HepG2 (cell line): ENCODE results near the gene CRTC2. TPM values are rescaled to one million over a fixed set of nuclear protein-coding genes. Genes with fewer than 3 reads are reported as not detected.

Experiments
- KDM6A ChIP-seq: IDR thresholded peaks from 2 replicates; pipeline ENCODE4 v1.6.1; 2016; ENCODE audit warnings: low read depth
- ZIK1 ChIP-seq: sonication (generic); formaldehyde crosslinking; IDR thresholded peaks from 2 replicates; pipeline ENCODE4 v1.5.0; 2020; ENCODE audit warnings: mild to moderate bottlenecking, low read depth, missing genetic modification reagents, borderline replicate concordance
- ZNF841 ChIP-seq: sonication (generic); formaldehyde crosslinking; IDR thresholded peaks from 2 replicates; pipeline ENCODE4 v1.8.1; 2023; ENCODE audit warnings: missing genetic modification reagents, borderline replicate concordance
- ZZZ3 ChIP-seq: sonication (generic); formaldehyde crosslinking; IDR thresholded peaks from 2 replicates; pipeline ENCODE4 v1.4.0; 2020; ENCODE audit warnings: missing genetic modification reagents, mild to moderate bottlenecking, borderline replicate concordance
- polyA plus RNA-seq, 8 experiments: library from polyadenylated mRNA; depleted of rRNA in 3 of 8; stranded (reverse) in 7 of 8; unstranded in 1 of 8; fragments of >200 nt; fragmentation: Illumina TruSeq in 4 of 8; extraction: Trizol in 4 of 8; gene quantifications; 2 replicates each; pipeline versions ENCODE4 v1.2.1 to v1.2.3, GENCODE V29; 2011 to 2016; ENCODE audit warnings: low read depth in 4 of 8, missing spikeins in 1 of 8, mixed read lengths in 1 of 8; ENCODE audit not compliant: insufficient read depth in 1 of 8
- total RNA-seq, 5 experiments: library from RNA; depleted of rRNA; stranded (reverse); fragments of >200 nt; fragmentation: Illumina TruSeq; extraction: Trizol; gene quantifications; 2 replicates each; pipeline ENCODE4 v1.2.3, GENCODE V29; 2016; ENCODE audit warnings: low read depth in 1 of 5
- TF ChIP-seq, protein P1 (sequence below), 2 experiments: IDR thresholded peaks; 2 replicates each; pipeline ENCODE4 v1.6.1; 2011 to 2012; ENCODE audit warnings: low read length in 2 of 2, borderline replicate concordance in 1 of 2, low read depth in 1 of 2, mild to moderate bottlenecking in 1 of 2, moderate library complexity in 1 of 2
- TF ChIP-seq, protein P2 (sequence below): IDR thresholded peaks from 2 replicates; pipeline ENCODE4 v1.6.1; 2016; ENCODE audit warnings: mild to moderate bottlenecking
- TF ChIP-seq, protein P3 (sequence below): sonication (generic); formaldehyde crosslinking; IDR thresholded peaks from 2 replicates; pipeline ENCODE4 v1.4.0; 2020; ENCODE audit warnings: missing genetic modification reagents
- TF ChIP-seq, protein P4 (sequence below): sonication (generic); formaldehyde crosslinking; conservative IDR thresholded peaks from 2 replicates; pipeline ENCODE4 v1.4.0; 2020; ENCODE audit warnings: missing genetic modification reagents
- TF ChIP-seq, protein P5 (sequence below): sonication (generic); formaldehyde crosslinking; IDR thresholded peaks from 2 replicates; pipeline ENCODE4 v1.9.0; 2021; ENCODE audit warnings: missing genetic modification reagents, mild to moderate bottlenecking, borderline replicate concordance

CRTC2 gene
- total and polyA plus RNA-seq, 2 of the 13 experiments (the other 11 are each of a cell fraction or from before 2014, with no cell fraction given): 6.1 to 26.7 TPM

DNA sequence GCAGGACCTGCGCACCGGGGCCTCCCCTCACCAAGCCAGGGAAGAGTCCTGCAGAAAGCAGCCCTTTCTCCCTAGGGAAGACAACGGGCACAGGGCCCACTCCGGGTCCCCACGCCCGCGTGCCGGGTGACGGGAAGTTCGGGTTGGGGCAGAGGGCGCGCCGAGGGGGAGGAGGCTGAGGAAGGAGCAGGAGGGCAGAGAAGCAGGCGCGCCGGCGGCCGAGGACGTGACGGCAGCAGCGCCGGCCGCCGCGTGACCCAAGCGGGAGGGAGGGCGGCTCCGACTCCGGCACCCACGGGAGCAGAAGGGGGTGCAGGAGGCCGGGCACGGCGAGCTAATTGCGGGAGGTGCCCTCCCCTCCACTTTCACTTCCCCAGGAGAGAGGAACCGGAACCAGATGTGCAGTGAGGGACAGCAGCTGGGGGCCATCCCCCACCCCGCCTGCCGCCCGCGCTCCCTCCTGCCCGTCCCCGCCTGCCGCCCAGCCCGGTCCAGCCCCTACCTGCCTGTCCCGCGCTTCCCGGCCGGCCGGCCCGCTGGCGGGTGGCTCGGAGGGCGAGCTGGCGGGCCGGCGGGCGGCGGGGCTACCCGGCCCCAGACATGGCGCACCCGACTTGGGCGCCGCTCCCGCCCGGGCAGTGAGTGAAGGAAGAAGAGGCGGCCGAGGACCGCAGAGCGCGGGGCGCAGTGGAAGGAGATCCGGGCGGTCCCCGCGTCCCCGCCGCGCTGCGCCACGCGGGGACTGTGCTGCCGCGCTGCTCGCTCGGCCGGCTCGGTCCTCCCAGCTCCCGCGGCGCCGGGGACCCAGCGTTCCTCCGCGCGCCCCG, 12.4 kb downstream of the CRTC2 start (continued):
- TF ChIP-seq, protein P1, sequence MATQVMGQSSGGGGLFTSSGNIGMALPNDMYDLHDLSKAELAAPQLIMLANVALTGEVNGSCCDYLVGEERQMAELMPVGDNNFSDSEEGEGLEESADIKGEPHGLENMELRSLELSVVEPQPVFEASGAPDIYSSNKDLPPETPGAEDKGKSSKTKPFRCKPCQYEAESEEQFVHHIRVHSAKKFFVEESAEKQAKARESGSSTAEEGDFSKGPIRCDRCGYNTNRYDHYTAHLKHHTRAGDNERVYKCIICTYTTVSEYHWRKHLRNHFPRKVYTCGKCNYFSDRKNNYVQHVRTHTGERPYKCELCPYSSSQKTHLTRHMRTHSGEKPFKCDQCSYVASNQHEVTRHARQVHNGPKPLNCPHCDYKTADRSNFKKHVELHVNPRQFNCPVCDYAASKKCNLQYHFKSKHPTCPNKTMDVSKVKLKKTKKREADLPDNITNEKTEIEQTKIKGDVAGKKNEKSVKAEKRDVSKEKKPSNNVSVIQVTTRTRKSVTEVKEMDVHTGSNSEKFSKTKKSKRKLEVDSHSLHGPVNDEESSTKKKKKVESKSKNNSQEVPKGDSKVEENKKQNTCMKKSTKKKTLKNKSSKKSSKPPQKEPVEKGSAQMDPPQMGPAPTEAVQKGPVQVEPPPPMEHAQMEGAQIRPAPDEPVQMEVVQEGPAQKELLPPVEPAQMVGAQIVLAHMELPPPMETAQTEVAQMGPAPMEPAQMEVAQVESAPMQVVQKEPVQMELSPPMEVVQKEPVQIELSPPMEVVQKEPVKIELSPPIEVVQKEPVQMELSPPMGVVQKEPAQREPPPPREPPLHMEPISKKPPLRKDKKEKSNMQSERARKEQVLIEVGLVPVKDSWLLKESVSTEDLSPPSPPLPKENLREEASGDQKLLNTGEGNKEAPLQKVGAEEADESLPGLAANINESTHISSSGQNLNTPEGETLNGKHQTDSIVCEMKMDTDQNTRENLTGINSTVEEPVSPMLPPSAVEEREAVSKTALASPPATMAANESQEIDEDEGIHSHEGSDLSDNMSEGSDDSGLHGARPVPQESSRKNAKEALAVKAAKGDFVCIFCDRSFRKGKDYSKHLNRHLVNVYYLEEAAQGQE (IDR thresholded peaks at IDR 0.05; ENCODE audit: borderline replicate concordance in 1 of 2, low read depth in 1 of 2, low read length in 2 of 2): no peak
- no peak for TF ChIP-seq ZIK1 (CRISPR knock-in tag)
- TF ChIP-seq, protein P2, sequence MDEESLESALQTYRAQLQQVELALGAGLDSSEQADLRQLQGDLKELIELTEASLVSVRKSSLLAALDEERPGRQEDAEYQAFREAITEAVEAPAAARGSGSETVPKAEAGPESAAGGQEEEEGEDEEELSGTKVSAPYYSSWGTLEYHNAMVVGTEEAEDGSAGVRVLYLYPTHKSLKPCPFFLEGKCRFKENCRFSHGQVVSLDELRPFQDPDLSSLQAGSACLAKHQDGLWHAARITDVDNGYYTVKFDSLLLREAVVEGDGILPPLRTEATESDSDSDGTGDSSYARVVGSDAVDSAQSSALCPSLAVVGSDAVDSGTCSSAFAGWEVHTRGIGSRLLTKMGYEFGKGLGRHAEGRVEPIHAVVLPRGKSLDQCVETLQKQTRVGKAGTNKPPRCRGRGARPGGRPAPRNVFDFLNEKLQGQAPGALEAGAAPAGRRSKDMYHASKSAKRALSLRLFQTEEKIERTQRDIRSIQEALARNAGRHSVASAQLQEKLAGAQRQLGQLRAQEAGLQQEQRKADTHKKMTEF: peak; percentile 26; the same call in 1 of the 2 replicates
- TF ChIP-seq KDM6A (CRISPR knock-in tag): no peak
- TF ChIP-seq ZZZ3 (CRISPR knock-in tag): no peak; the same call in 1 of the 2 replicates
- TF ChIP-seq, protein P3, sequence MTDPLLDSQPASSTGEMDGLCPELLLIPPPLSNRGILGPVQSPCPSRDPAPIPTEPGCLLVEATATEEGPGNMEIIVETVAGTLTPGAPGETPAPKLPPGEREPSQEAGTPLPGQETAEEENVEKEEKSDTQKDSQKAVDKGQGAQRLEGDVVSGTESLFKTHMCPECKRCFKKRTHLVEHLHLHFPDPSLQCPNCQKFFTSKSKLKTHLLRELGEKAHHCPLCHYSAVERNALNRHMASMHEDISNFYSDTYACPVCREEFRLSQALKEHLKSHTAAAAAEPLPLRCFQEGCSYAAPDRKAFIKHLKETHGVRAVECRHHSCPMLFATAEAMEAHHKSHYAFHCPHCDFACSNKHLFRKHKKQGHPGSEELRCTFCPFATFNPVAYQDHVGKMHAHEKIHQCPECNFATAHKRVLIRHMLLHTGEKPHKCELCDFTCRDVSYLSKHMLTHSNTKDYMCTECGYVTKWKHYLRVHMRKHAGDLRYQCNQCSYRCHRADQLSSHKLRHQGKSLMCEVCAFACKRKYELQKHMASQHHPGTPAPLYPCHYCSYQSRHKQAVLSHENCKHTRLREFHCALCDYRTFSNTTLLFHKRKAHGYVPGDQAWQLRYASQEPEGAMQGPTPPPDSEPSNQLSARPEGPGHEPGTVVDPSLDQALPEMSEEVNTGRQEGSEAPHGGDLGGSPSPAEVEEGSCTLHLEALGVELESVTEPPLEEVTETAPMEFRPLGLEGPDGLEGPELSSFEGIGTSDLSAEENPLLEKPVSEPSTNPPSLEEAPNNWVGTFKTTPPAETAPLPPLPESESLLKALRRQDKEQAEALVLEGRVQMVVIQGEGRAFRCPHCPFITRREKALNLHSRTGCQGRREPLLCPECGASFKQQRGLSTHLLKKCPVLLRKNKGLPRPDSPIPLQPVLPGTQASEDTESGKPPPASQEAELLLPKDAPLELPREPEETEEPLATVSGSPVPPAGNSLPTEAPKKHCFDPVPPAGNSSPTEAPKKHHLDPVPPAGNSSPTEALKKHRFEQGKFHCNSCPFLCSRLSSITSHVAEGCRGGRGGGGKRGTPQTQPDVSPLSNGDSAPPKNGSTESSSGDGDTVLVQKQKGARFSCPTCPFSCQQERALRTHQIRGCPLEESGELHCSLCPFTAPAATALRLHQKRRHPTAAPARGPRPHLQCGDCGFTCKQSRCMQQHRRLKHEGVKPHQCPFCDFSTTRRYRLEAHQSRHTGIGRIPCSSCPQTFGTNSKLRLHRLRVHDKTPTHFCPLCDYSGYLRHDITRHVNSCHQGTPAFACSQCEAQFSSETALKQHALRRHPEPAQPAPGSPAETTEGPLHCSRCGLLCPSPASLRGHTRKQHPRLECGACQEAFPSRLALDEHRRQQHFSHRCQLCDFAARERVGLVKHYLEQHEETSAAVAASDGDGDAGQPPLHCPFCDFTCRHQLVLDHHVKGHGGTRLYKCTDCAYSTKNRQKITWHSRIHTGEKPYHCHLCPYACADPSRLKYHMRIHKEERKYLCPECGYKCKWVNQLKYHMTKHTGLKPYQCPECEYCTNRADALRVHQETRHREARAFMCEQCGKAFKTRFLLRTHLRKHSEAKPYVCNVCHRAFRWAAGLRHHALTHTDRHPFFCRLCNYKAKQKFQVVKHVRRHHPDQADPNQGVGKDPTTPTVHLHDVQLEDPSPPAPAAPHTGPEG (CRISPR knock-in tag): no peak
- TF ChIP-seq ZNF841: no peak
- TF ChIP-seq, protein P4, sequence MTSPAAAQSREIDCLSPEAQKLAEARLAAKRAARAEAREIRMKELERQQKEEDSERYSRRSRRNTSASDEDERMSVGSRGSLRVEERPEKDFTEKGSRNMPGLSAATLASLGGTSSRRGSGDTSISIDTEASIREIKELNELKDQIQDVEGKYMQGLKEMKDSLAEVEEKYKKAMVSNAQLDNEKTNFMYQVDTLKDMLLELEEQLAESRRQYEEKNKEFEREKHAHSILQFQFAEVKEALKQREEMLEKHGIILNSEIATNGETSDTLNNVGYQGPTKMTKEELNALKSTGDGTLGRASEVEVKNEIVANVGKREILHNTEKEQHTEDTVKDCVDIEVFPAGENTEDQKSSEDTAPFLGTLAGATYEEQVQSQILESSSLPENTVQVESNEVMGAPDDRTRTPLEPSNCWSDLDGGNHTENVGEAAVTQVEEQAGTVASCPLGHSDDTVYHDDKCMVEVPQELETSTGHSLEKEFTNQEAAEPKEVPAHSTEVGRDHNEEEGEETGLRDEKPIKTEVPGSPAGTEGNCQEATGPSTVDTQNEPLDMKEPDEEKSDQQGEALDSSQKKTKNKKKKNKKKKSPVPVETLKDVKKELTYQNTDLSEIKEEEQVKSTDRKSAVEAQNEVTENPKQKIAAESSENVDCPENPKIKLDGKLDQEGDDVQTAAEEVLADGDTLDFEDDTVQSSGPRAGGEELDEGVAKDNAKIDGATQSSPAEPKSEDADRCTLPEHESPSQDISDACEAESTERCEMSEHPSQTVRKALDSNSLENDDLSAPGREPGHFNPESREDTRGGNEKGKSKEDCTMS (CRISPR knock-in tag): no peak
- TF ChIP-seq, protein P5, sequence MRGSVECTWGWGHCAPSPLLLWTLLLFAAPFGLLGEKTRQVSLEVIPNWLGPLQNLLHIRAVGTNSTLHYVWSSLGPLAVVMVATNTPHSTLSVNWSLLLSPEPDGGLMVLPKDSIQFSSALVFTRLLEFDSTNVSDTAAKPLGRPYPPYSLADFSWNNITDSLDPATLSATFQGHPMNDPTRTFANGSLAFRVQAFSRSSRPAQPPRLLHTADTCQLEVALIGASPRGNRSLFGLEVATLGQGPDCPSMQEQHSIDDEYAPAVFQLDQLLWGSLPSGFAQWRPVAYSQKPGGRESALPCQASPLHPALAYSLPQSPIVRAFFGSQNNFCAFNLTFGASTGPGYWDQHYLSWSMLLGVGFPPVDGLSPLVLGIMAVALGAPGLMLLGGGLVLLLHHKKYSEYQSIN (CRISPR knock-in tag): no peak
